AG04450 (cell line): ENCODE results near the gene BANK1. TPM values are rescaled to one million over a fixed set of nuclear protein-coding genes. Genes with fewer than 3 reads are reported as not detected.

ENCODE experiments used
- CTCF ChIA-PET: fragments of 300-600, 350-600 bp; formaldehyde crosslinking; extraction: SDS; loops from one replicate; lab custom pipeline; 2022; ENCODE audit warnings: antibody characterized with exemption, inconsistent platforms; lab: Charles Lee
- POLR2A ChIA-PET: fragments of 350-600 bp; formaldehyde crosslinking; extraction: SDS; loops from one replicate; lab custom pipeline; 2021; ENCODE audit warnings: antibody characterized with exemption, inconsistent platforms; lab: Yijun Ruan, JAX
- DNase-seq: peaks from one replicate; pipeline ENCODE4 v3.0.0-alpha.2; 2011; ENCODE audit warnings: low read depth, low spot score
- H3K27ac ChIP-seq: one replicate; pipeline ENCODE4 v1.5.1; 2012; ENCODE audit warnings: low read depth, low read length, control low read depth
- H3K27me3 ChIP-seq: one replicate; pipeline ENCODE4 v1.6.0; 2012; ENCODE audit warnings: low read length; ENCODE audit not compliant: control insufficient read depth, insufficient read depth
- H3K4me3 ChIP-seq: 2 replicates; pipeline ENCODE4 v1.5.1; 2011; ENCODE audit warnings: mild to moderate bottlenecking, low read depth, low read length, control low read depth
- H3K9me3 ChIP-seq: 2 replicates; pipeline ENCODE4 v1.5.1; 2012; ENCODE audit warnings: low read length; ENCODE audit not compliant: control insufficient read depth, insufficient read depth
- CTCF ChIP-seq: IDR thresholded peaks from 2 replicates; pipeline ENCODE4 v1.5.1; 2011; ENCODE audit warnings: low read depth, low read length, control low read depth, inconsistent platforms
- polyA plus RNA-seq: library from polyadenylated mRNA; depleted of rRNA; stranded (reverse); fragments of >200 nt; gene quantifications from 2 replicates; pipeline ENCODE4 v1.2.3, GENCODE V29; 2011

Gene BANK1
- polyA plus RNA-seq, 1 experiment = 0.53 TPM

DNA sequence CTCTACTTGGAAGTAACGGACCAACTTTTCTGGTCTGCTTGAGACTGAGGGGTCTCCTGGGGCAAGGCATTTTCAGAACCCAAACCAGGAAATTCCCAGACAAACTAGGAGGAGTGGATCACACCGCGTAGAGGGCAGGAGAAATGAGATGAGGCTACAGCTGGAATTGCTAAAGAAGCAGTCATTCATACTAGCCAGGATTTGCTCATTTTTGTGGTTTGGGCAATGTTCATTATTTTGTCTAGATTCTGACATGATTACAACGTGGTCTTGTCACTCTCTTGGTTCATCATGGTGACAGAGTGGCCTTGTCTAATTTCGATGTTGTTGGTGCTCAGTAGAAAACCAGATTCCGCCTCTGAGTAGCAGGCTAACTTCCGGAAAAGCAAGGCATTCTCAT lies 63.2 kb downstream of the BANK1 start:
- Histone ChIP-seq H3K27me3 (no peaks in the 10 kb centered on the region), H3K4me3 (no peak overlapping the region), H3K27ac (no peak overlapping the region), H3K9me3 (no peaks in the 10 kb centered on the region)
- no peak for TF ChIP-seq CTCF
- no peak for DNase-seq
- ChIA-PET CTCF (no interaction called here), POLR2A (no interaction called here)

- H3K27ac ChIP-seq = no peak overlapping the region
- TF ChIP-seq CTCF = no peak
- H3K9me3 ChIP-seq = no peaks in the 10 kb centered on the region
- ChIA-PET POLR2A (no interaction called here), CTCF (no interaction called here)
- DNase-seq = no peak
- no peak overlapping the region for H3K4me3 ChIP-seq
- H3K27me3 ChIP-seq = no peaks in the 10 kb centered on the region
Measured at GRCh38 chr4:101855239-101855638, 64.7 kb downstream of the BANK1 start.

- CTCF ChIA-PET = no interaction called here
- no peak for TF ChIP-seq CTCF
- no peak for DNase-seq
Measured at GRCh38 chr4:101856149-101856548, 65.6 kb downstream of the BANK1 start.

DNA sequence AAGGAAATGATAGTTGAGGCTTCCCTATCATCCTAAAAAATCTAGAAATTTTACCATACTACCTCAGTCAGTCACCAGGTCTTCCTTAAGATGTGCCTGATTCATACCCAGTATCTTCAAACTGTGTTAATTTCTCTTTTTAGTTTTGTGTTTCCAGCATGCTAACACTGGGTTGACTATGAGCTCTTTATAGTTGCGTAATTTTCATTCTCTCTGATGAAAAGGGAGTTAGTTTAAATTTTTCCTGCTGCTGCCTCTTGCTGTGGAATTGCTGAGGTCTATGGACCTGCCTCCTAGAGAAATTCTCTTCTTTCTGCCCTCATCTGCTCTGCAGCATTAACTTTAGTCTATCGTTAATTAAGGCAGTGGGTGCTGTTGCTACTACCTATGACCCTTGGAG lies 66.6 kb downstream of the BANK1 start:
- TF ChIP-seq CTCF = no peak
- no peak overlapping the region for H3K4me3 ChIP-seq
- no peaks in the 10 kb centered on the region for H3K9me3 ChIP-seq
- H3K27ac ChIP-seq = no peak overlapping the region
- ChIA-PET POLR2A (no interaction called here), CTCF (no interaction called here)
- no peak for DNase-seq
- no peaks in the 10 kb centered on the region for H3K27me3 ChIP-seq

More at GRCh38 chr4:101856149-101856548, 65.6 kb downstream of the BANK1 start:
- Histone ChIP-seq H3K27ac (no peak overlapping the region), H3K27me3 (no peaks in the 10 kb centered on the region), H3K9me3 (no peaks in the 10 kb centered on the region), H3K4me3 (no peak overlapping the region)
- POLR2A ChIA-PET = no interaction called here

GRCh38 chr4:101858641-101859040 lies 68.1 kb downstream of the BANK1 start:
- POLR2A ChIA-PET = no interaction called here

More at GRCh38 chr4:101858641-101859040, 68.1 kb downstream of the BANK1 start:
- Histone ChIP-seq H3K27ac (no peak overlapping the region), H3K27me3 (no peaks in the 10 kb centered on the region), H3K4me3 (no peak overlapping the region), H3K9me3 (no peaks in the 10 kb centered on the region)
- no peak for TF ChIP-seq CTCF
- CTCF ChIA-PET = no interaction called here
- no peak for DNase-seq
